Karpas-422 (cell line): ENCODE measurements around the gene NME3. TPM values are rescaled to one million over a fixed set of nuclear protein-coding genes. Genes with fewer than 3 reads are reported as not detected.
"Not testable (repeated sequence)": the region's sequence is repeated elsewhere in the genome, so short reads cannot be mapped to it uniquely, and the experiment has no call there.

ENCODE experiments used
- DNase-seq: peaks from one replicate; pipeline ENCODE4 v3.0.0-alpha.2; 2015
- H2AFZ ChIP-seq: fragments of 200-600 bp; sonication (generic); 2 replicates; pipeline ENCODE4 v1.6.1; 2014; ENCODE audit warnings: antibody characterized with exemption, low read length, mixed read lengths
- H3K27ac ChIP-seq: fragments of 200-600 bp; sonication (generic); 2 replicates; pipeline ENCODE4 v1.5.1; 2014; ENCODE audit warnings: mild to moderate bottlenecking, low read length, moderate library complexity
- H3K27me3 ChIP-seq: fragments of 200-600 bp; sonication (generic); 2 replicates; pipeline ENCODE4 v1.6.1; 2014; ENCODE audit warnings: low read length, mixed read lengths
- H3K36me3 ChIP-seq: fragments of 200-600 bp; sonication (generic); 2 replicates; pipeline ENCODE4 v1.6.1; 2014; ENCODE audit warnings: low read length, mixed read lengths; ENCODE audit not compliant: insufficient read depth
- H3K4me1 ChIP-seq: fragments of 200-600 bp; sonication (generic); 2 replicates; pipeline ENCODE4 v1.6.1; 2014; ENCODE audit warnings: mild to moderate bottlenecking, low read length, mixed read lengths
- H3K4me2 ChIP-seq: fragments of 200-600 bp; sonication (generic); 2 replicates; pipeline ENCODE4 v1.6.1; 2014; ENCODE audit warnings: low read length, low read depth, mild to moderate bottlenecking; ENCODE audit not compliant: poor library complexity, severe bottlenecking
- H3K4me3 ChIP-seq: fragments of 200-600 bp; sonication (generic); 2 replicates; pipeline ENCODE4 v1.5.1; 2014; ENCODE audit warnings: mild to moderate bottlenecking, antibody characterized with exemption, low read length, mixed read lengths
- H3K79me2 ChIP-seq: fragments of 200-600 bp; sonication (generic); 2 replicates; pipeline ENCODE4 v1.6.1; 2014; ENCODE audit warnings: mild to moderate bottlenecking, low read length, mixed read lengths
- H3K9ac ChIP-seq: fragments of 200-600 bp; sonication (generic); 2 replicates; pipeline ENCODE4 v1.6.0; 2014; ENCODE audit warnings: low read length
- H3K9me2 ChIP-seq: fragments of 200-600 bp; sonication (generic), shearing (Covaris generic); replicated peaks from 2 replicates; pipeline ENCODE4 v1.6.0; 2014; ENCODE audit warnings: mild to moderate bottlenecking, low read length, moderate library complexity; ENCODE audit not compliant: insufficient read depth
- H3K9me3 ChIP-seq: fragments of 300-700, 200-600 bp; sonication (generic); 2 replicates; pipeline ENCODE4 v1.6.1; 2014; ENCODE audit warnings: low read length, mixed read lengths
- H4K20me1 ChIP-seq: fragments of 200-600 bp; sonication (generic); 2 replicates; pipeline ENCODE4 v1.6.1; 2014; ENCODE audit warnings: mild to moderate bottlenecking, antibody characterized with exemption, low read length, low read depth; ENCODE audit not compliant: insufficient read depth
- total RNA-seq: library from RNA; depleted of rRNA; stranded (reverse); fragments of >200 nt; shearing (Covaris generic); gene quantifications from 2 replicates; pipeline ENCODE4 v1.2.3, GENCODE V29; 2014; ENCODE audit warnings: low replicate concordance

NME3 gene
- total RNA-seq, 1 experiment from 2014 or later: 35.9 TPM

GRCh38 chr16:1734816-1735215, 36.5 kb downstream of the NME3 start:
- H2AFZ ChIP-seq: no peak overlapping the region
- H3K36me3 ChIP-seq: peaks cover 32% of the 10 kb centered on the region; the same call in 1 of the 2 replicates
- no peak for DNase-seq
- H4K20me1 ChIP-seq: no peaks in the 10 kb centered on the region
- no peaks in the 10 kb centered on the region for H3K9me2 ChIP-seq
- peaks cover 4% of the 10 kb centered on the region; the same call in 1 of the 2 replicates for H3K9me3 ChIP-seq
- no peak overlapping the region for H3K27ac ChIP-seq
- no peaks in the 10 kb centered on the region for H3K4me1 ChIP-seq
- peaks cover 3% of the 10 kb centered on the region; the same call in 1 of the 2 replicates for H3K79me2 ChIP-seq
- no peaks in the 10 kb centered on the region for H3K27me3 ChIP-seq
- no peak overlapping the region for H3K4me2 ChIP-seq
- H3K9ac ChIP-seq: no peak overlapping the region
- H3K4me3 ChIP-seq: no peak overlapping the region

GRCh38 chr16:1734123-1734522, 37.2 kb downstream of the NME3 start:
- Histone ChIP-seq H3K9ac (no peak overlapping the region), H3K9me3 (peaks cover 4% of the 10 kb centered on the region; the same call in 1 of the 2 replicates), H4K20me1 (no peaks in the 10 kb centered on the region)

GRCh38 chr16:1732551-1732987, 38.8 kb downstream of the NME3 start:
- not testable (repeated sequence) for H3K9ac ChIP-seq, H3K4me2 ChIP-seq, H3K79me2 ChIP-seq, H4K20me1 ChIP-seq, H3K27me3 ChIP-seq, DNase-seq, H3K9me3 ChIP-seq, H3K27ac ChIP-seq, H3K9me2 ChIP-seq, H3K4me3 ChIP-seq, H2AFZ ChIP-seq, H3K4me1 ChIP-seq
- H3K36me3 ChIP-seq: peaks cover 34% of the 10 kb centered on the region; the same call in 1 of the 2 replicates

More at GRCh38 chr16:1734123-1734522, 37.2 kb downstream of the NME3 start:
- no peak overlapping the region for H3K4me3 ChIP-seq
- peaks cover 3% of the 10 kb centered on the region; the same call in 1 of the 2 replicates for H3K79me2 ChIP-seq
- no peak overlapping the region for H3K4me2 ChIP-seq
- H2AFZ ChIP-seq: no peak overlapping the region
- H3K9me2 ChIP-seq: no peaks in the 10 kb centered on the region
- H3K4me1 ChIP-seq: no peaks in the 10 kb centered on the region
- no peaks in the 10 kb centered on the region for H3K27me3 ChIP-seq
- H3K27ac ChIP-seq: no peak overlapping the region
- peaks cover 32% of the 10 kb centered on the region; the same call in 1 of the 2 replicates for H3K36me3 ChIP-seq
- DNase-seq: no peak

- Histone ChIP-seq H3K4me2 (no peak overlapping the region), H3K27me3 (no peaks in the 10 kb centered on the region), H3K9me3 (peaks cover 4% of the 10 kb centered on the region; the same call in 1 of the 2 replicates), H3K4me3 (no peak overlapping the region), H3K9me2 (no peaks in the 10 kb centered on the region), H3K36me3 (peaks cover 36% of the 10 kb centered on the region; the same call in 1 of the 2 replicates), H3K79me2 (peaks cover 3% of the 10 kb centered on the region; the same call in 1 of the 2 replicates), H3K4me1 (no peaks in the 10 kb centered on the region), H2AFZ (no peak overlapping the region), H3K27ac (no peak overlapping the region), H4K20me1 (no peaks in the 10 kb centered on the region), H3K9ac (no peak overlapping the region)
- DNase-seq: no peak
Observed at GRCh38 chr16:1732071-1732470, 39.3 kb downstream of the NME3 start.

GRCh38 chr16:1731603-1732002, 39.7 kb downstream of the NME3 start:
- H3K79me2 ChIP-seq: peaks cover 6% of the 10 kb centered on the region
- H2AFZ ChIP-seq: no peak overlapping the region
- H3K9me3 ChIP-seq: peaks cover 4% of the 10 kb centered on the region; the same call in 1 of the 2 replicates
- H3K4me2 ChIP-seq: no peak overlapping the region
- no peak overlapping the region for H3K27ac ChIP-seq
- H3K9me2 ChIP-seq: no peaks in the 10 kb centered on the region
- no peak overlapping the region for H3K9ac ChIP-seq
- no peak for DNase-seq
- H3K27me3 ChIP-seq: no peaks in the 10 kb centered on the region
- H3K36me3 ChIP-seq: peaks cover 39% of the 10 kb centered on the region
- no peaks in the 10 kb centered on the region for H4K20me1 ChIP-seq
- no peak overlapping the region for H3K4me3 ChIP-seq
- H3K4me1 ChIP-seq: no peaks in the 10 kb centered on the region

GRCh38 chr16:1731073-1731472, 40.3 kb downstream of the NME3 start:
- no peak for DNase-seq
- no peak overlapping the region for H3K4me3 ChIP-seq
- H3K36me3 ChIP-seq: peaks cover 39% of the 10 kb centered on the region
- no peak overlapping the region for H2AFZ ChIP-seq
- no peaks in the 10 kb centered on the region for H3K9me2 ChIP-seq
- no peaks in the 10 kb centered on the region for H4K20me1 ChIP-seq
- H3K79me2 ChIP-seq: peaks cover 8% of the 10 kb centered on the region
- H3K4me1 ChIP-seq: no peaks in the 10 kb centered on the region
- no peak overlapping the region for H3K9ac ChIP-seq
- no peak overlapping the region for H3K27ac ChIP-seq
- no peaks in the 10 kb centered on the region for H3K27me3 ChIP-seq
- H3K9me3 ChIP-seq: peaks cover 4% of the 10 kb centered on the region; the same call in 1 of the 2 replicates
- no peak overlapping the region for H3K4me2 ChIP-seq

GRCh38 chr16:1729445-1729844, 41.9 kb downstream of the NME3 start:
- Histone ChIP-seq H3K27ac (no peak overlapping the region), H2AFZ (no peak overlapping the region), H4K20me1 (no peaks in the 10 kb centered on the region), H3K9me3 (no peaks in the 10 kb centered on the region; the same call in 1 of the 2 replicates), H3K36me3 (peaks cover 41% of the 10 kb centered on the region), H3K4me1 (no peaks in the 10 kb centered on the region), H3K79me2 (peaks cover 16% of the 10 kb centered on the region), H3K9me2 (no peaks in the 10 kb centered on the region), H3K27me3 (no peaks in the 10 kb centered on the region), H3K9ac (no peak overlapping the region), H3K4me2 (no peak overlapping the region), H3K4me3 (no peak overlapping the region)
- DNase-seq: no peak

- H3K27ac ChIP-seq: no peak overlapping the region
- no peak overlapping the region for H3K4me3 ChIP-seq
- no peak overlapping the region for H3K9ac ChIP-seq
- H2AFZ ChIP-seq: no peak overlapping the region
- DNase-seq: no peak
- H3K9me3 ChIP-seq: no peaks in the 10 kb centered on the region
- H4K20me1 ChIP-seq: no peaks in the 10 kb centered on the region
- no peaks in the 10 kb centered on the region for H3K4me1 ChIP-seq
- no peaks in the 10 kb centered on the region for H3K27me3 ChIP-seq
- H3K9me2 ChIP-seq: no peaks in the 10 kb centered on the region
- H3K36me3 ChIP-seq: peaks cover 39% of the 10 kb centered on the region
- H3K79me2 ChIP-seq: peaks cover 20% of the 10 kb centered on the region
- no peak overlapping the region for H3K4me2 ChIP-seq
Observed at GRCh38 chr16:1729026-1729425, 42.3 kb downstream of the NME3 start.
